OCI-LY7 (cell line): ENCODE data around the gene HMG20A.

Source experiments
- EZH2phosphoT487 ChIP-seq: fragments of 200-600 bp; sonication (generic); IDR thresholded peaks from 2 replicates; pipeline ENCODE4 v1.6.1; 2018; ENCODE audit warnings: low read depth, borderline replicate concordance, mild to moderate bottlenecking, mixed run types, antibody characterized with exemption, low read length, moderate library complexity, mixed read lengths
- TF ChIP-seq, protein P1 (sequence below): fragments of 200-600 bp; sonication (generic); conservative IDR thresholded peaks from 2 replicates; pipeline ENCODE4 v1.5.1; 2014; ENCODE audit warnings: mild to moderate bottlenecking, antibody characterized with exemption, low read length, moderate library complexity, mixed read lengths

DNA sequence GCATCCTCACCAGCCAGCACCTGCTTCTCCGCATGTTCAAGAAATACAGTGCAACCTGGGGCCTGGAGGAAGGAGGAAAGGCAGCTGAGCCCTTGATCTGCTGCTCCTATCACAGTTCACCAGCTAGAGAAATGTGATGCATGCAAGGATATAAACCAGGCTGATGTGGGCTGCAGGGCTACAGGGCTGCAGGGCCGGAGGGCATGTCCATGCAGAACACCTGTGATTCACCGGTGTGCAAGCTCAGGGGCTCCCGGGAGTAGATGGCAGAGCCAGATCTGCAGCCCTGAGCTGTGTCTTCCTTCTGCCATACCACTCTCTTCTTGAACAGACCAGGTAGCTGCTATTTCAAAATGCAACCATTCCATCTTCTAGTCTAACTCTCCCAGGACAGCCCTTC lies 84.9 kb downstream of the HMG20A start:
- TF ChIP-seq, protein P1, sequence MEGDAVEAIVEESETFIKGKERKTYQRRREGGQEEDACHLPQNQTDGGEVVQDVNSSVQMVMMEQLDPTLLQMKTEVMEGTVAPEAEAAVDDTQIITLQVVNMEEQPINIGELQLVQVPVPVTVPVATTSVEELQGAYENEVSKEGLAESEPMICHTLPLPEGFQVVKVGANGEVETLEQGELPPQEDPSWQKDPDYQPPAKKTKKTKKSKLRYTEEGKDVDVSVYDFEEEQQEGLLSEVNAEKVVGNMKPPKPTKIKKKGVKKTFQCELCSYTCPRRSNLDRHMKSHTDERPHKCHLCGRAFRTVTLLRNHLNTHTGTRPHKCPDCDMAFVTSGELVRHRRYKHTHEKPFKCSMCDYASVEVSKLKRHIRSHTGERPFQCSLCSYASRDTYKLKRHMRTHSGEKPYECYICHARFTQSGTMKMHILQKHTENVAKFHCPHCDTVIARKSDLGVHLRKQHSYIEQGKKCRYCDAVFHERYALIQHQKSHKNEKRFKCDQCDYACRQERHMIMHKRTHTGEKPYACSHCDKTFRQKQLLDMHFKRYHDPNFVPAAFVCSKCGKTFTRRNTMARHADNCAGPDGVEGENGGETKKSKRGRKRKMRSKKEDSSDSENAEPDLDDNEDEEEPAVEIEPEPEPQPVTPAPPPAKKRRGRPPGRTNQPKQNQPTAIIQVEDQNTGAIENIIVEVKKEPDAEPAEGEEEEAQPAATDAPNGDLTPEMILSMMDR, result no peak
- no peak for TF ChIP-seq EZH2phosphoT487
